Measurements from ENCODE around the gene PRPSAP2. TPM values are rescaled to one million over a fixed set of nuclear protein-coding genes. Genes with fewer than 3 reads are reported as not detected.

The PRPSAP2 gene
- total RNA-seq, 1 experiment from 2014 or later = 33.6 TPM

DNA sequence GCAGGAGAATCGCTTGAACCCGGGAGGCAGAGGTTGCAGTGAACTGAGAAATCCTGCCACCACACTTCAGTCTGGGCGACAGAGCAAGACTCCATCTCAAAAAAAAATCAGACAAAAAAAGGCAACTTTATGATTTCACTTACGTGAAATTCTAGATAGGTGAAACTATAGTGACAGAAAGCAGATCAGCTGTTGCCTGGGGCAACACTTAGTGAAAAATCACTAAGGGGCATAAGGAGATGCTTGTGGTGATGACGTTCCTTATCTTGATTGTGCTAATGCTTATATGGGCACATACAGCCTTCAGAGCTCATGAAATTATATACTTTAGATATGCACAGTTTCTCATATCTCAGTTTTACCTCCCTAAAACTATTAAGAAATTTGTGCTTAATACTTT, 52.4 kb downstream of the PRPSAP2 start:
- DNase-seq (ENCODE audit: unreplicated experiment) = no peak
- Mint-ChIP-seq H3K9me3 (ENCODE audit: unreplicated experiment) (no peaks in the 10 kb centered on the region), H3K36me3 (ENCODE audit: insufficient read depth, unreplicated experiment) (peaks cover 77% of the 10 kb centered on the region), H3K27ac (ENCODE audit: low read depth, unreplicated experiment) (no peak overlapping the region), H3K27me3 (ENCODE audit: insufficient read depth, unreplicated experiment) (no peaks in the 10 kb centered on the region), H3K4me1 (ENCODE audit: insufficient read depth, unreplicated experiment) (no peaks in the 10 kb centered on the region), H3K4me3 (ENCODE audit: unreplicated experiment) (no peak overlapping the region)
- ChIA-PET CTCF (interaction anchor here (1.2 kb wide), 1 partner anchor 51 kb away, joined by 4 read pairs; no protein-coding TSS in a partner anchor), POLR2A (no interaction called here)
- intact Hi-C loops (cut with micrococcal nuclease) = no loop called here
- no TSS peak for BruUV-seq (replicated peaks)
- TF ChIP-seq, protein P1, sequence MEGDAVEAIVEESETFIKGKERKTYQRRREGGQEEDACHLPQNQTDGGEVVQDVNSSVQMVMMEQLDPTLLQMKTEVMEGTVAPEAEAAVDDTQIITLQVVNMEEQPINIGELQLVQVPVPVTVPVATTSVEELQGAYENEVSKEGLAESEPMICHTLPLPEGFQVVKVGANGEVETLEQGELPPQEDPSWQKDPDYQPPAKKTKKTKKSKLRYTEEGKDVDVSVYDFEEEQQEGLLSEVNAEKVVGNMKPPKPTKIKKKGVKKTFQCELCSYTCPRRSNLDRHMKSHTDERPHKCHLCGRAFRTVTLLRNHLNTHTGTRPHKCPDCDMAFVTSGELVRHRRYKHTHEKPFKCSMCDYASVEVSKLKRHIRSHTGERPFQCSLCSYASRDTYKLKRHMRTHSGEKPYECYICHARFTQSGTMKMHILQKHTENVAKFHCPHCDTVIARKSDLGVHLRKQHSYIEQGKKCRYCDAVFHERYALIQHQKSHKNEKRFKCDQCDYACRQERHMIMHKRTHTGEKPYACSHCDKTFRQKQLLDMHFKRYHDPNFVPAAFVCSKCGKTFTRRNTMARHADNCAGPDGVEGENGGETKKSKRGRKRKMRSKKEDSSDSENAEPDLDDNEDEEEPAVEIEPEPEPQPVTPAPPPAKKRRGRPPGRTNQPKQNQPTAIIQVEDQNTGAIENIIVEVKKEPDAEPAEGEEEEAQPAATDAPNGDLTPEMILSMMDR (IDR thresholded peaks at IDR 0.05; ENCODE audit: unreplicated experiment) = no peak

DNA sequence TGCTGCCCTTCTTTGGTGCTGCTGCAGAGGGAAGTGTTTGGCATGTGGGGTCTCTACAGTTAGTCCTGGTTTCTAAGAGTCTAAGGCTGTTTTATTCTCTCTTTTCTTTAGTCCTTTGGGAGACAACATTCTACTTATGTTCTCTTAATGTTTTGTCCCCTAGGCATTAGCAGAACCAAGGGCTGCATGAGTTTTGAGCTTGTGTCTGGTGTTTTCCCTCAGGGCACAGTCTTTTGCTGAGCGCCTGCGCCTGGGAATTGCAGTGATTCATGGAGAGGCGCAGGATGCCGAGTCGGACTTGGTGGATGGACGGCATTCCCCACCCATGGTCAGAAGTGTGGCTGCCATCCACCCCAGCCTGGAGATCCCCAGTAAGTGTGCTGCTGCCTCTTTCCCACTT, 53.0 kb downstream of the PRPSAP2 start:
- Mint-ChIP-seq H3K27ac (ENCODE audit: low read depth, unreplicated experiment) (no peak overlapping the region), H3K4me1 (ENCODE audit: insufficient read depth, unreplicated experiment) (no peaks in the 10 kb centered on the region)
- POLR2A ChIA-PET = no interaction called here

DNA sequence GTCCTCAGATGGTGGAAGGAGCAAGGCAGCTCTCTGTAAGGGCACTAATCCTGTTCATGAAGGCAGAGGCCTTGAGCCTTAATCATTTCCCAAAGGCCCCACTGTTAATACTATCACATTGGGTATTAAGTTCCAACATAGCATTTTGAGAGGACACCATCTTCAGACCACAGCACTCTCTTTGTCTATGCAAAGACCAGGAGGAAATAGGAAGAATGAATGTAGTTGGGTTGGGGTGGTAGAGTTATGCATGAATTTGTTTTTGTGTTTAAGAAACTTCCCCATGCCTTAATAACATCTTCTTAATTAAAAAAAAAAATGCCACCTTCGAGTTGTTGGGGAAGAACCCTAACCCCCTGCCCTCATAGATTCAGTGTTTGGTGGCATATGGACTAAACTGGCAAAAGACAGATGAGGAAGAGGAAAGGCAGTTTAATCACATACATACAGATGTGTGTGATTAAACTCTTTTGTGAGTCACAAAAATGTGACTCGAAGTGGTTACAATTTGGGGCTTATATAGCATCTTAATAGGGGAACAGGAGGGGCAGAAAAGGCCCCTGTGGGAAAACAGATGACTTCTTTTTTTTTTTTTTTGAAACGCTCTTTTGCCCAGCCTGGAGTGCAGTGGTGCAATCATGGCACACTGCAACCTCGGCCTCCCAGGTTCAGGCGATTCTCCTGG, 59.0 kb downstream of the PRPSAP2 start:
- H3K4me3 Mint-ChIP-seq (ENCODE audit: unreplicated experiment) = no peak overlapping the region
- peaks cover 53% of the 10 kb centered on the region for H3K36me3 Mint-ChIP-seq (ENCODE audit: insufficient read depth, unreplicated experiment)
- no TSS peak for BruUV-seq (replicated peaks)
- H3K9me3 Mint-ChIP-seq (ENCODE audit: unreplicated experiment) = no peaks in the 10 kb centered on the region
- DNase-seq (ENCODE audit: unreplicated experiment) = no peak
- intact Hi-C loops (cut with micrococcal nuclease) = no loop called here
- ChIA-PET POLR2A (no interaction called here), CTCF (no interaction called here)
- TF ChIP-seq, protein P1 (IDR thresholded peaks at IDR 0.05; ENCODE audit: unreplicated experiment) = no peak
- no peaks in the 10 kb centered on the region for H3K27me3 Mint-ChIP-seq (ENCODE audit: insufficient read depth, unreplicated experiment)
- no peak overlapping the region for H3K27ac Mint-ChIP-seq (ENCODE audit: low read depth, unreplicated experiment)
- no peaks in the 10 kb centered on the region for H3K4me1 Mint-ChIP-seq (ENCODE audit: insufficient read depth, unreplicated experiment)

More for the DNA sequence above, 53.0 kb downstream of the PRPSAP2 start:
- H3K9me3 Mint-ChIP-seq (ENCODE audit: unreplicated experiment) = no peaks in the 10 kb centered on the region
- intact Hi-C loops (cut with micrococcal nuclease) = no loop called here
- H3K27me3 Mint-ChIP-seq (ENCODE audit: insufficient read depth, unreplicated experiment) = no peaks in the 10 kb centered on the region
- DNase-seq (ENCODE audit: unreplicated experiment) = no peak
- H3K36me3 Mint-ChIP-seq (ENCODE audit: insufficient read depth, unreplicated experiment) = peaks cover 75% of the 10 kb centered on the region
- BruUV-seq (replicated peaks) = no TSS peak
- no peak overlapping the region for H3K4me3 Mint-ChIP-seq (ENCODE audit: unreplicated experiment)
- TF ChIP-seq, protein P1 (IDR thresholded peaks at IDR 0.05; ENCODE audit: unreplicated experiment) = no peak
- CTCF ChIA-PET = interaction anchor here (1.2 kb wide), 1 partner anchor 51 kb away, joined by 4 read pairs; no protein-coding TSS in a partner anchor

DNA sequence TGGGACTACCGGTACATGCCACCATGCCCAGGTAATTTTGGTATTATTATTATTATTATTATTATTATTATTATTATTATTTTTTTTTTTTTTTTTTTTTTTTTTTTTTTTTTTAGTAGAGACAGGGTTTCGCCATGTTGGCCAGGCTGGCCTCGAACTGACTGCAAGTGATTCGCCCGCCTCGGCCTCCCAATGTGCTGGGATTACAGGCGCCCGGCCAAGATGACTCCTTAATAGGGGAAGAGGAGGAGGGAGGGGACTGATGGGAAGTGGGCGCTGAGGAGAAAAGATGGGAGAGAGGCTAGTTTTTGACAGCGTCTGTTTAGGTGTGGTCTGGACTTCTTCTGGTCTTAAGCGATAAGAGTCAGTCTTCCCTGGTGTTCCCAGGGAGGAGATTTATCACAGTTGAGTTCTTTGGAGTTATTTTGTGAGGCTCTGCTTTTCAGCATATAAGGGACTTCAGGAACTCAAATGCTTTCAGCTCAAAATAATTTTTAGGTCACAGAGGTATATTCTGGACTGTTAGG, 59.6 kb downstream of the PRPSAP2 start:
- ChIA-PET POLR2A (no interaction called here), CTCF (interaction anchor here (0.5 kb wide), 1 partner anchor 699 kb away, joined by 3 read pairs; no protein-coding TSS in a partner anchor)
- no peak for DNase-seq (ENCODE audit: unreplicated experiment)
- intact Hi-C loops (cut with micrococcal nuclease) = no loop called here
- peaks cover 47% of the 10 kb centered on the region for H3K36me3 Mint-ChIP-seq (ENCODE audit: insufficient read depth, unreplicated experiment)
- no peak overlapping the region for H3K27ac Mint-ChIP-seq (ENCODE audit: low read depth, unreplicated experiment)
- no peaks in the 10 kb centered on the region for H3K9me3 Mint-ChIP-seq (ENCODE audit: unreplicated experiment)
- no peak overlapping the region for H3K4me3 Mint-ChIP-seq (ENCODE audit: unreplicated experiment)
- H3K27me3 Mint-ChIP-seq (ENCODE audit: insufficient read depth, unreplicated experiment) = no peaks in the 10 kb centered on the region
- TF ChIP-seq, protein P1 (IDR thresholded peaks at IDR 0.05; ENCODE audit: unreplicated experiment) = no peak
- no TSS peak for BruUV-seq (replicated peaks)
- no peaks in the 10 kb centered on the region for H3K4me1 Mint-ChIP-seq (ENCODE audit: insufficient read depth, unreplicated experiment)
